Panc1 (cell line): ENCODE measurements around the gene RMND1. TPM values are rescaled to one million over a fixed set of nuclear protein-coding genes. Genes with fewer than 3 reads are reported as not detected.
"Not testable (repeated sequence)": the region's sequence is repeated elsewhere in the genome, so short reads cannot be mapped to it uniquely, and the experiment has no call there.

Source experiments
- ATAC-seq: fragments of 200-7000 bp; cut with Tn5 transposase; 2 replicates; pipeline ENCODE4 v1.9.1; 2020; ENCODE audit warnings: mild to moderate bottlenecking, moderate library complexity
- BruUV-seq: library from RNA; stranded (reverse); fragments of 400-500 nt; replicated peaks from 2 replicates; lab custom pipeline; 2021; lab: Mats Ljungman, UMichigan
- CTCF ChIA-PET: fragments of 300-600 bp; sonication (Branson Sonifier 250); formaldehyde crosslinking; loops from one replicate; lab custom pipeline; 2022; ENCODE audit warnings: antibody characterized with exemption; lab: Charles Lee
- POLR2A ChIA-PET: fragments of 300-600 bp; sonication (Branson Sonifier 250); formaldehyde crosslinking; loops from one replicate; lab custom pipeline; 2022; ENCODE audit warnings: antibody characterized with exemption; lab: Charles Lee
- DNase-seq: peaks from one replicate; pipeline ENCODE4 v3.0.0-alpha.2; 2010; ENCODE audit warnings: low read depth, low spot score
- H3K27ac ChIP-seq: 2 replicates; pipeline ENCODE4 v1.5.1; 2011; ENCODE audit warnings: mild to moderate bottlenecking, low read length, inconsistent platforms
- H3K27me3 ChIP-seq: fragments of 200-500 bp; sonication (Bioruptor generic); 2 replicates; pipeline ENCODE4 v1.6.0; 2014; ENCODE audit warnings: low read length, inconsistent platforms; ENCODE audit not compliant: control insufficient read depth, insufficient read depth
- H3K36me3 ChIP-seq: fragments of 200-500 bp; sonication (Bioruptor generic); 2 replicates; pipeline ENCODE4 v1.5.1; 2014; ENCODE audit warnings: inconsistent platforms, mild to moderate bottlenecking, low read length, moderate library complexity; ENCODE audit not compliant: control insufficient read depth, insufficient read depth
- H3K4me1 ChIP-seq: 2 replicates; pipeline ENCODE4 v1.5.1; 2011; ENCODE audit warnings: inconsistent platforms, mild to moderate bottlenecking, low read length, moderate library complexity; ENCODE audit not compliant: control insufficient read depth, insufficient read depth
- H3K4me3 ChIP-seq, 2 experiments: 2 replicates each; pipeline ENCODE4 v1.5.1; 2011 to 2012; ENCODE audit warnings: low read depth in 2 of 2, low read length in 2 of 2, mild to moderate bottlenecking in 2 of 2, inconsistent platforms in 1 of 2, moderate library complexity in 1 of 2
- H3K9me3 ChIP-seq: fragments of 200-500 bp; sonication (Bioruptor generic); 2 replicates; pipeline ENCODE4 v1.5.1; 2014; ENCODE audit warnings: low read depth, mild to moderate bottlenecking, inconsistent platforms, low read length, moderate library complexity; ENCODE audit not compliant: control insufficient read depth, insufficient read depth
- POLR2AphosphoS5 ChIP-seq: IDR thresholded peaks from 2 replicates; pipeline ENCODE4 v1.6.1; 2012; ENCODE audit warnings: mild to moderate bottlenecking, low read depth, low read length, moderate library complexity
- SIN3A ChIP-seq: IDR thresholded peaks from 2 replicates; pipeline ENCODE4 v1.6.1; 2012; ENCODE audit warnings: low read depth, mild to moderate bottlenecking, low read length, moderate library complexity, borderline replicate concordance; ENCODE audit not compliant: insufficient read depth
- TCF7L2 ChIP-seq: IDR thresholded peaks from 2 replicates; pipeline ENCODE4 v1.6.1; 2011; ENCODE audit warnings: mild to moderate bottlenecking, low read depth, low read length, inconsistent platforms
- in situ Hi-C: cut with HindIII; loops from 2 replicates; pipeline ENCODE4 v1.10.0; 2016; ENCODE audit warnings: low sequenced_read_pairs, low pct_unique_long_range_greater_than_20kb
- intact Hi-C: fragments of 100-400 bp; cut with micrococcal nuclease; formaldehyde crosslinking; loops from one replicate; pipeline ENCODE4 v1.10.0; 2022; ENCODE audit not compliant: unreplicated experiment
- total RNA-seq: library from RNA; stranded (reverse); gene quantifications from one replicate; pipeline ENCODE4 v1.2.1, GENCODE V29; 2021; ENCODE audit not compliant: unreplicated experiment
- TF ChIP-seq, protein P1 (sequence below), 2 experiments: IDR thresholded peaks; 2 replicates each; pipeline ENCODE4 v1.6.1; 2011 to 2012; ENCODE audit warnings: low read depth in 2 of 2, control low read depth in 1 of 2, low read length in 1 of 2, mild to moderate bottlenecking in 1 of 2, moderate library complexity in 1 of 2; ENCODE audit not compliant: insufficient read depth in 1 of 2
- TF ChIP-seq, protein P2 (sequence below): fragments of 450-650 bp; IDR thresholded peaks from 2 replicates; pipeline ENCODE4 v1.5.1; 2017; ENCODE audit warnings: mild to moderate bottlenecking

RMND1 gene
- total RNA-seq, 1 experiment from 2014 or later: 16.1 TPM

DNA sequence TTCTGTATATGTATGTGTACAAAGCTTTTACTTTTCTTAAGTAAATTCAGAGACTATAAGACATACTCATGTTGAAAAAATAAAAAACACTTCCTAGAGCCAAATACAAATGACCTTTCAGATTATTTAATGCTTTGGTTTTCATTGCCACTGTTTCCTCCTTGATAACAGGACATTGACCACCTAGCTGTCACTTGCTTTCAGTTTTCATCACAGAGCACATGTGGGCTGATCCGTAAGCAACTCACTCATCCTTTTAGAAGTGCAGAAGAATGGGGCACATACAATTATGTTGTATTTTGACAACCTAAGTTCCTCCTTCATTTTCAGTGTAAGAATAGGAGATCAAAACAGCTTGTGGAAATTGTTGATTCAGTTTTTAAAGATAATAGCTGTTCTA, 66.7 kb downstream of the RMND1 start:
- no TSS peak for BruUV-seq
- H3K36me3 ChIP-seq: no peaks in the 10 kb centered on the region; the same call in none of the 2 replicates
- H3K9me3 ChIP-seq: no peaks in the 10 kb centered on the region
- CTCF ChIA-PET: no interaction called here
- H3K27me3 ChIP-seq: no peaks in the 10 kb centered on the region
- TF ChIP-seq SIN3A (no peak), TCF7L2 (no peak)
- TF ChIP-seq, protein P1, sequence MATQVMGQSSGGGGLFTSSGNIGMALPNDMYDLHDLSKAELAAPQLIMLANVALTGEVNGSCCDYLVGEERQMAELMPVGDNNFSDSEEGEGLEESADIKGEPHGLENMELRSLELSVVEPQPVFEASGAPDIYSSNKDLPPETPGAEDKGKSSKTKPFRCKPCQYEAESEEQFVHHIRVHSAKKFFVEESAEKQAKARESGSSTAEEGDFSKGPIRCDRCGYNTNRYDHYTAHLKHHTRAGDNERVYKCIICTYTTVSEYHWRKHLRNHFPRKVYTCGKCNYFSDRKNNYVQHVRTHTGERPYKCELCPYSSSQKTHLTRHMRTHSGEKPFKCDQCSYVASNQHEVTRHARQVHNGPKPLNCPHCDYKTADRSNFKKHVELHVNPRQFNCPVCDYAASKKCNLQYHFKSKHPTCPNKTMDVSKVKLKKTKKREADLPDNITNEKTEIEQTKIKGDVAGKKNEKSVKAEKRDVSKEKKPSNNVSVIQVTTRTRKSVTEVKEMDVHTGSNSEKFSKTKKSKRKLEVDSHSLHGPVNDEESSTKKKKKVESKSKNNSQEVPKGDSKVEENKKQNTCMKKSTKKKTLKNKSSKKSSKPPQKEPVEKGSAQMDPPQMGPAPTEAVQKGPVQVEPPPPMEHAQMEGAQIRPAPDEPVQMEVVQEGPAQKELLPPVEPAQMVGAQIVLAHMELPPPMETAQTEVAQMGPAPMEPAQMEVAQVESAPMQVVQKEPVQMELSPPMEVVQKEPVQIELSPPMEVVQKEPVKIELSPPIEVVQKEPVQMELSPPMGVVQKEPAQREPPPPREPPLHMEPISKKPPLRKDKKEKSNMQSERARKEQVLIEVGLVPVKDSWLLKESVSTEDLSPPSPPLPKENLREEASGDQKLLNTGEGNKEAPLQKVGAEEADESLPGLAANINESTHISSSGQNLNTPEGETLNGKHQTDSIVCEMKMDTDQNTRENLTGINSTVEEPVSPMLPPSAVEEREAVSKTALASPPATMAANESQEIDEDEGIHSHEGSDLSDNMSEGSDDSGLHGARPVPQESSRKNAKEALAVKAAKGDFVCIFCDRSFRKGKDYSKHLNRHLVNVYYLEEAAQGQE (IDR thresholded peaks at IDR 0.05; ENCODE audit: insufficient read depth in 1 of 2, low read depth in 2 of 2, low read length in 1 of 2): no peak
- TF ChIP-seq, protein P2, sequence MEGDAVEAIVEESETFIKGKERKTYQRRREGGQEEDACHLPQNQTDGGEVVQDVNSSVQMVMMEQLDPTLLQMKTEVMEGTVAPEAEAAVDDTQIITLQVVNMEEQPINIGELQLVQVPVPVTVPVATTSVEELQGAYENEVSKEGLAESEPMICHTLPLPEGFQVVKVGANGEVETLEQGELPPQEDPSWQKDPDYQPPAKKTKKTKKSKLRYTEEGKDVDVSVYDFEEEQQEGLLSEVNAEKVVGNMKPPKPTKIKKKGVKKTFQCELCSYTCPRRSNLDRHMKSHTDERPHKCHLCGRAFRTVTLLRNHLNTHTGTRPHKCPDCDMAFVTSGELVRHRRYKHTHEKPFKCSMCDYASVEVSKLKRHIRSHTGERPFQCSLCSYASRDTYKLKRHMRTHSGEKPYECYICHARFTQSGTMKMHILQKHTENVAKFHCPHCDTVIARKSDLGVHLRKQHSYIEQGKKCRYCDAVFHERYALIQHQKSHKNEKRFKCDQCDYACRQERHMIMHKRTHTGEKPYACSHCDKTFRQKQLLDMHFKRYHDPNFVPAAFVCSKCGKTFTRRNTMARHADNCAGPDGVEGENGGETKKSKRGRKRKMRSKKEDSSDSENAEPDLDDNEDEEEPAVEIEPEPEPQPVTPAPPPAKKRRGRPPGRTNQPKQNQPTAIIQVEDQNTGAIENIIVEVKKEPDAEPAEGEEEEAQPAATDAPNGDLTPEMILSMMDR: no peak
- intact Hi-C loops: no loop called here
- H3K4me3 ChIP-seq: no peak overlapping the region
- in situ Hi-C loops: no loop called here
- ATAC-seq: no peak
- POLR2A ChIA-PET: interaction anchor here (0.7 kb wide), 1 partner anchor 18 kb away, joined by 3 read pairs; no protein-coding TSS in a partner anchor
- no peak overlapping the region; the same call in 1 of the 2 replicates for H3K27ac ChIP-seq
- DNase-seq: no peak
- H3K4me1 ChIP-seq: peaks cover 23% of the 10 kb centered on the region; the same call in 1 of the 2 replicates

- no peak for ATAC-seq
- TF ChIP-seq, protein P2: no peak
- TF ChIP-seq SIN3A (no peak), TCF7L2 (no peak), POLR2AphosphoS5 (no peak)
- TF ChIP-seq, protein P1 (IDR thresholded peaks at IDR 0.05; ENCODE audit: insufficient read depth in 1 of 2, low read depth in 2 of 2, low read length in 1 of 2): no peak
- ChIA-PET POLR2A (no interaction called here), CTCF (no interaction called here)
- H3K27ac ChIP-seq: no peak overlapping the region
- H3K4me1 ChIP-seq: peaks cover 20% of the 10 kb centered on the region; the same call in 1 of the 2 replicates
- intact Hi-C loops (no loop called here), in situ Hi-C loops (no loop called here)
- no peak overlapping the region for H3K4me3 ChIP-seq
- no peak for DNase-seq
- H3K36me3 ChIP-seq: no peaks in the 10 kb centered on the region; the same call in 1 of the 2 replicates
- H3K9me3 ChIP-seq: no peaks in the 10 kb centered on the region
- no peaks in the 10 kb centered on the region for H3K27me3 ChIP-seq
- no TSS peak for BruUV-seq
Measured at GRCh38 chr6:151384151-151384550, 67.8 kb downstream of the RMND1 start.

DNA sequence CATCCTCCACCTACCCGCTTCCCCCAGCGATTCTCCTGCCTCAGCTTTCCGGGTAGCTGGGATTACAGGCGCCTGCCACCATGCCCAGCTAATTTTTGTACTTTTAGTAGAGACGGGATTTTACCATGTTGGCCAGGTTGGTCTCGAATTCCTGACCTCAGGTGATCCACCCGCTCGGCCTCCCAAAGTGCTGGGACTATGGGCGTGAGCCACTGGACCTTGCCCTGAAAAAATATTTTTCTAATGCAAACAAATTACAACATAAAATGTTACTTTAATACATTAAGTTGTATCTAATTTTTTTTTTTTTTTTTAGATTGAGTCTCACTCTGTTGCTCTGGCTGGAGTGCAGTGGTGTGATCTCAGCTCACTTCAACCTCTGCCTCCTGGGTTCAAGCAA, 69.3 kb downstream of the RMND1 start:
- BruUV-seq, in situ Hi-C loops, intact Hi-C loops, ATAC-seq, H3K4me1 ChIP-seq, H3K36me3 ChIP-seq, H3K27me3 ChIP-seq, DNase-seq, H3K27ac ChIP-seq, H3K9me3 ChIP-seq, H3K4me3 ChIP-seq: not testable (repeated sequence)
- CTCF ChIA-PET: interaction anchor here (0.6 kb wide), 1 partner anchor 1532 kb away, joined by 4 read pairs; no protein-coding TSS in a partner anchor
- POLR2A ChIA-PET: interaction anchor here (0.7 kb wide), 1 partner anchor 493 kb away, joined by 5 read pairs; no protein-coding TSS in a partner anchor
